Suppressor macrophage treated with lipopolysaccharide for 4 hours (primary cell): ENCODE data around the gene DDIT3.
"Not testable (repeated sequence)": the region's sequence is repeated elsewhere in the genome, so short reads cannot be mapped to it uniquely, and the experiment has no call there.

Experiments
- DNase-seq: peaks from one replicate; pipeline ENCODE4 v3.0.0-alpha.2; 2020

DDIT3 gene

GRCh38 chr12:57520053-57520818 lies at the start of gene DDIT3:
DDIT3 (minus strand) TSS chr12:57520514; CDS start chr12:57517406, 3,108 bp downstream.
- DNase-seq = peak; percentile 100

- no peak for DNase-seq
These were observed 49.5 kb upstream of the DDIT3 start for GRCh38 chr12:57569858-57570257.

- no peak for DNase-seq
These were observed 48.5 kb upstream of the DDIT3 start for GRCh38 chr12:57568838-57569237.

- DNase-seq = no peak
These were observed 43.9 kb upstream of the DDIT3 start for GRCh38 chr12:57564178-57564740.

GRCh38 chr12:57563358-57563757 lies 43.0 kb upstream of the DDIT3 start:
- no peak for DNase-seq

- DNase-seq = not testable (repeated sequence)
These were observed 40.8 kb upstream of the DDIT3 start for GRCh38 chr12:57561117-57561516.

- DNase-seq = no peak
These were observed 40.2 kb upstream of the DDIT3 start for GRCh38 chr12:57560516-57560915.

- no peak for DNase-seq
These were observed 38.5 kb upstream of the DDIT3 start for GRCh38 chr12:57558864-57559263.

- no peak for DNase-seq
These were observed 34.6 kb upstream of the DDIT3 start for GRCh38 chr12:57554897-57555296.

- no peak for DNase-seq
These were observed 34.1 kb upstream of the DDIT3 start for GRCh38 chr12:57554453-57554852.

GRCh38 chr12:57553343-57554202 lies 33.3 kb upstream of the DDIT3 start:
- no peak for DNase-seq

GRCh38 chr12:57552835-57553313 lies 32.6 kb upstream of the DDIT3 start:
- no peak for DNase-seq

GRCh38 chr12:57552306-57552651 lies 32.0 kb upstream of the DDIT3 start:
- DNase-seq = no peak

- no peak for DNase-seq
These were observed 31.5 kb upstream of the DDIT3 start for GRCh38 chr12:57551637-57552305.

- DNase-seq = no peak
These were observed 30.6 kb upstream of the DDIT3 start for GRCh38 chr12:57550641-57551549.

GRCh38 chr12:57549909-57550640 lies 29.8 kb upstream of the DDIT3 start, which contains the start of gene KIF5A:
KIF5A (plus strand) TSS chr12:57550044; CDS start chr12:57550272, 228 bp downstream.
- no peak for DNase-seq

- no peak for DNase-seq
These were observed 29.0 kb upstream of the DDIT3 start for GRCh38 chr12:57549203-57549908.

- no peak for DNase-seq
These were observed 28.2 kb upstream of the DDIT3 start for GRCh38 chr12:57548488-57548887.

- no peak for DNase-seq
These were observed 27.6 kb upstream of the DDIT3 start for GRCh38 chr12:57548013-57548315.

GRCh38 chr12:57547288-57548012 lies 27.1 kb upstream of the DDIT3 start:
- DNase-seq = no peak
